Stimulated activated effector memory CD8-positive, alpha-beta T cell treated with anti-CD3 and anti-CD28 coated beads, Interleukin-12 subunit alpha, Interleukin-12 subunit beta, amount 100 ng/mL, for 72 hours (primary cell): ENCODE data around the gene AKAP5.

Experiments
- ATAC-seq: fragments of 150-1000 bp; cut with Tn5 transposase; 2 replicates; pipeline ENCODE4 v1.10.0; 2021
- DNase-seq, 2 donors: peaks; one replicate each; pipeline ENCODE4 v3.0.0; 2021 to 2022; ENCODE audit warnings: low spot score in 2 of 2
- H3K27ac Mint-ChIP-seq: one replicate; pipeline ENCODE4 v1.8.0; 2022; ENCODE audit warnings: mild to moderate bottlenecking, mixed read lengths
- H3K36me3 Mint-ChIP-seq: one replicate; pipeline ENCODE4 v1.8.0; 2022; ENCODE audit warnings: mild to moderate bottlenecking, mixed read lengths
- H3K4me1 Mint-ChIP-seq: one replicate; pipeline ENCODE4 v1.8.0; 2022; ENCODE audit warnings: mixed read lengths
- H3K4me3 Mint-ChIP-seq: one replicate; pipeline ENCODE4 v1.8.0; 2022; ENCODE audit warnings: mild to moderate bottlenecking, mixed read lengths
- H3K9me3 Mint-ChIP-seq: one replicate; pipeline ENCODE4 v1.8.0; 2022; ENCODE audit warnings: mixed read lengths

AKAP5 gene

DNA sequence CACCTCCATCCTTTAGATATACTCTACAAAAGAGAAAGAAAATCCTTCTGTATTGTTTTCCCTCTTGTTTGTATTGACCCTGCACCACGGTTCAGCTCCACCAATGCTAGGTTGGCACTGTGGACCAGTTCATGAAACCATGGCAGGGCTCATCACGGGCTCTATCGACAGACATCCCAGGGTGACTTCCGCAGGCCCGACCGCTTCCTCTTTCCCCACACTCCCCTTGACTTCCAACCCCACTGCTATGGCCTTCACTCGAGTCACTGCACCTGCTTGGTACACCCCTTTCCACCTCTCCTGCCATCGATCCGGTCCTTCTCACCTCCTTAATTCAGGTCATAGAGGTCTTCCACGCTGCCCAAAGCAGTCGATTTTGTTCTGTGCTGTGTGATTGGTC is 21.2 kb upstream of the AKAP5 start:
- Mint-ChIP-seq H3K4me1 (peaks cover 42% of the 10 kb centered on the region), H3K4me3 (no peak overlapping the region), H3K9me3 (no peaks in the 10 kb centered on the region), H3K27ac (peak overlapping the region; percentile 93), H3K36me3 (peaks cover 96% of the 10 kb centered on the region)
- DNase-seq = no peak
- no peak for ATAC-seq

GRCh38 chr14:64444984-64445845 is 20.1 kb upstream of the AKAP5 start:
- Mint-ChIP-seq H3K27ac (peak overlapping the region; percentile 93), H3K36me3 (peaks cover 96% of the 10 kb centered on the region), H3K9me3 (no peaks in the 10 kb centered on the region), H3K4me1 (peaks cover 45% of the 10 kb centered on the region), H3K4me3 (peak overlapping the region; percentile 34)
- peak; percentile 97 for ATAC-seq
- DNase-seq = peak; percentile 20 to 74

- Mint-ChIP-seq H3K27ac (peak overlapping the region; percentile 83), H3K4me1 (peaks cover 49% of the 10 kb centered on the region), H3K4me3 (peak overlapping the region; percentile 34), H3K36me3 (peaks cover 96% of the 10 kb centered on the region), H3K9me3 (no peaks in the 10 kb centered on the region)
- peak; percentile 62 for ATAC-seq
- peak in 1 of 2 donors; percentile 62 for DNase-seq
Observed at GRCh38 chr14:64447876-64448670, 17.2 kb upstream of the AKAP5 start.

GRCh38 chr14:64450255-64450654 is 15.0 kb upstream of the AKAP5 start:
- peak overlapping the region; percentile 90 for H3K27ac Mint-ChIP-seq
- H3K36me3 Mint-ChIP-seq = peaks cover 96% of the 10 kb centered on the region

GRCh38 chr14:64454671-64455070 is 10.6 kb upstream of the AKAP5 start:
- DNase-seq (no peak), ATAC-seq (no peak)
- no peaks in the 10 kb centered on the region for H3K9me3 Mint-ChIP-seq
- H3K36me3 Mint-ChIP-seq = peaks cover 95% of the 10 kb centered on the region
- H3K4me3 Mint-ChIP-seq = no peak overlapping the region
- H3K27ac Mint-ChIP-seq = no peak overlapping the region
- peaks cover 14% of the 10 kb centered on the region for H3K4me1 Mint-ChIP-seq

More at GRCh38 chr14:64450255-64450654, 15.0 kb upstream of the AKAP5 start:
- Mint-ChIP-seq H3K4me1 (peaks cover 29% of the 10 kb centered on the region), H3K4me3 (no peak overlapping the region), H3K9me3 (no peaks in the 10 kb centered on the region)
- DNase-seq = no peak
- peak; percentile 48 for ATAC-seq

- Mint-ChIP-seq H3K4me1 (peaks cover 16% of the 10 kb centered on the region), H3K9me3 (no peaks in the 10 kb centered on the region), H3K27ac (peak overlapping the region; percentile 60), H3K36me3 (peaks cover 72% of the 10 kb centered on the region), H3K4me3 (no peak overlapping the region)
- DNase-seq (no peak), ATAC-seq (no peak)
Observed at GRCh38 chr14:64459405-64460136, 5.7 kb upstream of the AKAP5 start.

DNA sequence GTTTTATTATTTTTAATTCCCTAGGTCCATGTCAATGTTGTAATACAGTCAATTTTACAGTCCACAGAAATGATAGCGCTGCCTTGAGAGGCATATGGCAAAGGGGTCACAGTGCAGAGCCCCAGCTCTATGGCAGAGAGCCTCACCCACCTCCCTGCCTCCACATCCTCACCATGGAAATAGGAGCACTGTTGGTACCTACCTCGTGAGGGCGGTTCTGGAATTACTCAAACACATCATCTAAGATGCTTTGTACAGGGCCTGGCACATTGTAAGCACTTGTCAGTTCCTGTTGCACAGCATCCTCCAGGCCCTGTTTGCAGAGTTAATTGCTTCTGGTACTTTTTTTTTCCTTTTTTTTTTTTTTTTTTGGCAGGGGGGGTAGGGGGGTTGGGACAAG is 4.1 kb upstream of the AKAP5 start:
- no peak overlapping the region for H3K4me3 Mint-ChIP-seq
- ATAC-seq (no peak), DNase-seq (no peak)
- peak overlapping the region; percentile 61 for H3K27ac Mint-ChIP-seq
- H3K4me1 Mint-ChIP-seq = peaks cover 23% of the 10 kb centered on the region
- H3K9me3 Mint-ChIP-seq = no peaks in the 10 kb centered on the region
- peaks cover 56% of the 10 kb centered on the region for H3K36me3 Mint-ChIP-seq

DNA sequence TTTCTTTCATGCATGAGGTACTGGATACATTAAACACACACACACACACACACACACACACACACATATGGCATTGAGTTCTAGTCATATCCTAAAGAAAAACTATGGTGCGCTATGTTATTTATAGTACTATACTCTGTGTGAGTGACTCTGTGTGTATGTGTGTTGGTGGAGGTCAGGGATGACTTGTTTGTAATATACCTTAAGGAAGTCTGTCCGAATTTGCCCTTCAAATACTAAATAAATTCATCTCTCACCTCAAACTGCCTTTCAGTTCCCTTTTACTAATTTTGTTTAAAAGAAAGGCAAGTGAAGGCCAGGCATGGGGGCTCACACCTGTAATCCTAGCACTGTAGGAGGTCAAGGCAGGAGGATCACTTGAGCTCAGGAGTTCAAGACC is 2.1 kb upstream of the AKAP5 start:
- no peak for ATAC-seq
- no peaks in the 10 kb centered on the region for H3K9me3 Mint-ChIP-seq
- no peak for DNase-seq
- H3K36me3 Mint-ChIP-seq = peaks cover 40% of the 10 kb centered on the region
- H3K27ac Mint-ChIP-seq = no peak overlapping the region
- H3K4me1 Mint-ChIP-seq = peaks cover 34% of the 10 kb centered on the region
- no peak overlapping the region for H3K4me3 Mint-ChIP-seq

DNA sequence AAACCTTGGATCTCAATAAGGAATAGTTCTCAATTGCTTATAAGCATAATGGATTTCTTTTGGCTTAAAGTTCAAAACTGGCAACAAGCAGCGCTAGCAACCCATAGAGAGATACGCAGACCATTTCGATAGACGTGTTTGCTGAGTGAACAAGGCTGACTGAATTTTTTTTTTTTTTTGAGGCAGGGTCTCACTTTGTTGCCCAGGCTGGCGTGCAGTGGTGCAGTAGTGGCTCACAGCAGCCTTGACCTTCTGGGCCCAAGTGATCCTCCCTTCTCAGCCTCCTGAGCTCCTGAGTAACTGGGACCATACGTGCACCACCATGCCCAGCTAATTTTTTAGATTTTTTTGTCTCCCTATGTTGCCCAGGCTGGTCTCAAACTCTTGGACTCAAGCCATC is 1.4 kb upstream of the AKAP5 start:
- Mint-ChIP-seq H3K9me3 (no peaks in the 10 kb centered on the region), H3K4me3 (peak overlapping the region; percentile 74), H3K27ac (no peak overlapping the region), H3K4me1 (peaks cover 39% of the 10 kb centered on the region), H3K36me3 (peaks cover 33% of the 10 kb centered on the region)
- DNase-seq = no peak
- no peak for ATAC-seq

GRCh38 chr14:64464651-64465050 is 648 bp upstream of the AKAP5 start:
- peak overlapping the region; percentile 85 for H3K27ac Mint-ChIP-seq
- ATAC-seq (no peak), DNase-seq (no peak)
- peak overlapping the region; percentile 74 for H3K4me3 Mint-ChIP-seq
- H3K36me3 Mint-ChIP-seq = peaks cover 25% of the 10 kb centered on the region
- peaks cover 35% of the 10 kb centered on the region for H3K4me1 Mint-ChIP-seq
- no peaks in the 10 kb centered on the region for H3K9me3 Mint-ChIP-seq

GRCh38 chr14:64465831-64466554 is 694 bp downstream of the AKAP5 start:
- H3K27ac Mint-ChIP-seq = no peak overlapping the region
- DNase-seq (no peak), ATAC-seq (no peak)
- H3K36me3 Mint-ChIP-seq = peaks cover 12% of the 10 kb centered on the region
- peak overlapping the region; percentile 74 for H3K4me3 Mint-ChIP-seq
- peaks cover 29% of the 10 kb centered on the region for H3K4me1 Mint-ChIP-seq
- H3K9me3 Mint-ChIP-seq = no peaks in the 10 kb centered on the region

GRCh38 chr14:64467101-64467500 is 1.8 kb downstream of the AKAP5 start:
- Mint-ChIP-seq H3K36me3 (peaks cover 9% of the 10 kb centered on the region), H3K4me3 (no peak overlapping the region), H3K4me1 (peaks cover 29% of the 10 kb centered on the region), H3K27ac (no peak overlapping the region), H3K9me3 (no peaks in the 10 kb centered on the region)
- DNase-seq = no peak
- peak; percentile 44 for ATAC-seq

DNA sequence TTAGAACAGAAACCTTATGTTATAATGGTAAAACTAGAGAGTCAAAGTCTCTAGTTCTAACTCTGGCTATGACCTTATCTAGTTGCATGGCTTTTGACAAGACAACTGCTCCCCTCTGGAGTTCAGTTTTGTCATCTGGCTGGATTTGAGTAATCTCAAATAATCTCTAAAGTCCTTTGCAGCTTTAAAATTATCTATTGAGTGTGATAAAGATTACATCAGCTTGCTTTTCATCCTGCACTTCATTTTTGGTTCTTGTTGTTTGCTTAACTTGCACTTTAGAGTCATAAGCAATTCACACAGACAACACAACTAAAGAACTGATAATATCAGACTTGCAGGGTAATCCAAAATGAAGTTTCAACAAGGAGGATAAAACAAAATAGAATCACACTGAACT is 2.3 kb downstream of the AKAP5 start:
- Mint-ChIP-seq H3K9me3 (no peaks in the 10 kb centered on the region), H3K36me3 (peaks cover 4% of the 10 kb centered on the region), H3K4me1 (peaks cover 29% of the 10 kb centered on the region), H3K27ac (no peak overlapping the region), H3K4me3 (no peak overlapping the region)
- ATAC-seq (peak; percentile 63), DNase-seq (no peak)

DNA sequence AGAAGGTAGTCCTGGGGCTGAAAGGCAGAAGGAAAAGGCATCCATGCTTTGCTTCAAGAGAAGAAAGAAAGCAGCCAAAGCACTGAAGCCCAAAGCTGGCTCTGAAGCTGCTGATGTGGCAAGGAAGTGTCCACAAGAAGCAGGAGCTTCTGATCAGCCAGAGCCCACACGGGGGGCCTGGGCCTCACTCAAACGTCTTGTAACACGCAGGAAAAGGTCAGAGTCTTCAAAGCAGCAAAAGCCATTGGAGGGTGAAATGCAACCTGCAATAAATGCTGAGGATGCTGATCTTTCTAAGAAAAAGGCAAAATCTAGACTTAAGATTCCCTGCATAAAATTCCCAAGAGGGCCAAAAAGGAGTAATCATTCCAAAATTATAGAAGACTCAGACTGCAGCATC is 3.2 kb downstream of the AKAP5 start:
- no peak for ATAC-seq
- no peak for DNase-seq
- H3K4me3 Mint-ChIP-seq = no peak overlapping the region
- H3K9me3 Mint-ChIP-seq = no peaks in the 10 kb centered on the region
- H3K27ac Mint-ChIP-seq = no peak overlapping the region
- H3K4me1 Mint-ChIP-seq = peaks cover 29% of the 10 kb centered on the region
- no peaks in the 10 kb centered on the region for H3K36me3 Mint-ChIP-seq

DNA sequence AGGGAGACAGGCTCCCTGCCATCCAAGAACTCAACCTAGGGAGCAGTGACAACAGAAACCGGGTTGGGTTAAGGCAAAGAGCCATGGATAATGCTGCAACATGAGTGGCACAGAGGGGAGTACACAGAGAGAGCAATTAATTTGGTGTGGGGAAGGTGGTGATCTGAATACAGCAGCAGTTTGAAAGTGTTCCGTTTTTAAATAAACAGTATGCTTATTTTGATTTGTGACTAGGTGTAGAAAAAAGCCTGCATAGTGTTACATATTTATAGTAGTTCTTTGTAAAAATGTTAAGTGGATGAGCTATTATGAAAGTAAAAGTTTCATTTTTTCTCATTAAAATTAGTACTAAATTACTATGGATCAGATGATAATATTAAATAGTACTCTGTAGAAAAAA is 8.7 kb downstream of the AKAP5 start:
- ATAC-seq = peak; percentile 60

More for the DNA sequence above, 8.7 kb downstream of the AKAP5 start:
- Mint-ChIP-seq H3K4me1 (peaks cover 23% of the 10 kb centered on the region), H3K4me3 (peak overlapping the region; percentile 6), H3K36me3 (peaks cover 29% of the 10 kb centered on the region), H3K27ac (peak overlapping the region; percentile 6), H3K9me3 (no peaks in the 10 kb centered on the region)
- DNase-seq = no peak
